Suprapubic skin (tissue), 4 donors: ENCODE measurements around the gene TPCN1. TPM values are rescaled to one million over a fixed set of nuclear protein-coding genes. Genes with fewer than 3 reads are reported as not detected.

Experiments used
- DNase-seq, 2 donors: peaks; one replicate each; pipeline ENCODE4 v3.0.0-alpha.2; 2019; ENCODE audit warnings: low spot score in 2 of 2
- H3K27ac ChIP-seq: fragments of 200-600 bp; sonication (generic); one replicate; pipeline ENCODE4 v1.5.1; 2019
- H3K27me3 ChIP-seq: fragments of 200-600 bp; sonication (generic); one replicate; pipeline ENCODE4 v1.5.1; 2019
- H3K36me3 ChIP-seq: fragments of 200-600 bp; sonication (generic); one replicate; pipeline ENCODE4 v1.5.1; 2019
- H3K4me1 ChIP-seq: fragments of 200-600 bp; sonication (generic); one replicate; pipeline ENCODE4 v1.5.1; 2019
- H3K4me3 ChIP-seq: fragments of 200-600 bp; sonication (generic); one replicate; pipeline ENCODE4 v1.5.1; 2019; ENCODE audit warnings: mild to moderate bottlenecking
- H3K9me3 ChIP-seq: fragments of 200-600 bp; sonication (generic); one replicate; pipeline ENCODE4 v1.5.1; 2019
- EP300 ChIP-seq: sonication (generic); formaldehyde crosslinking; IDR thresholded peaks from one replicate; pipeline ENCODE4 v1.6.1; 2017; ENCODE audit warnings: antibody characterized with exemption
- POLR2A ChIP-seq, 2 donors: fragments of 450-650 bp; IDR thresholded peaks; one replicate each; pipeline ENCODE4 v1.6.1; 2017; ENCODE audit warnings: antibody characterized with exemption in 2 of 2, mild to moderate bottlenecking in 2 of 2, moderate library complexity in 2 of 2
- POLR2AphosphoS5 ChIP-seq, 3 donors: sonication (generic); formaldehyde crosslinking; IDR thresholded peaks; one replicate each; pipeline ENCODE4 v1.6.1; 2017; ENCODE audit warnings: antibody characterized with exemption in 3 of 3
- WGBS: methylation state at CpG from one replicate; pipeline ENCODE4 v1.1.5; 2018; 5-methylcytosine and 5-hydroxymethylcytosine counted together
- total RNA-seq, 4 donors: library from RNA; depleted of rRNA; stranded (reverse); fragments of >200 nt; gene quantifications; one replicate each; pipeline ENCODE4 v1.1.0, GENCODE V29; 2016
- TF ChIP-seq, protein P1 (sequence below), 2 donors: fragments of 200-600 bp in 1 of 2; fragments of 450-650 bp in 1 of 2; sonication (generic) in 1 of 2; IDR thresholded peaks; one replicate each; pipeline ENCODE4 v1.5.1; 2016 to 2019; ENCODE audit warnings: antibody characterized with exemption in 2 of 2, mild to moderate bottlenecking in 1 of 2, moderate library complexity in 1 of 2

Gene TPCN1
- total RNA-seq, 4 donors from 2014 or later = 15.5 to 74.1 (median 35.6) TPM

DNA sequence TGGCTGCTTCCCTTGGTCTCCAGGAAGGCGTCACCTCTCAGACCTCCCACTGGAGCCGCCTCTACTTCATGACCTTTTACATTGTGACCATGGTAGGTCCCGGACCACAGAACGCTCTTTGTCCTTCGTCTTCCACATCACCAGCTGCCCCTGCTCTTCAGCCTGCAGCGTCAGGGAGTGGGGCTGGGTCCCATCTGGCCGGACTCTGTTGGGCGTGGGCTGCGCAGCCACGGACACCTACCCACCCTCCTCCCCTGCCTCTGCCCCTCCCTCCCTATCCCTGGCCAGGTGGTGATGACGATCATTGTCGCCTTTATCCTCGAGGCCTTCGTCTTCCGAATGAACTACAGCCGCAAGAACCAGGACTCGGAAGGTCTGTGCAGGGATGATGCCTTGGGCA lies 70.3 kb downstream of the TPCN1 start:
- TF ChIP-seq, protein P1, sequence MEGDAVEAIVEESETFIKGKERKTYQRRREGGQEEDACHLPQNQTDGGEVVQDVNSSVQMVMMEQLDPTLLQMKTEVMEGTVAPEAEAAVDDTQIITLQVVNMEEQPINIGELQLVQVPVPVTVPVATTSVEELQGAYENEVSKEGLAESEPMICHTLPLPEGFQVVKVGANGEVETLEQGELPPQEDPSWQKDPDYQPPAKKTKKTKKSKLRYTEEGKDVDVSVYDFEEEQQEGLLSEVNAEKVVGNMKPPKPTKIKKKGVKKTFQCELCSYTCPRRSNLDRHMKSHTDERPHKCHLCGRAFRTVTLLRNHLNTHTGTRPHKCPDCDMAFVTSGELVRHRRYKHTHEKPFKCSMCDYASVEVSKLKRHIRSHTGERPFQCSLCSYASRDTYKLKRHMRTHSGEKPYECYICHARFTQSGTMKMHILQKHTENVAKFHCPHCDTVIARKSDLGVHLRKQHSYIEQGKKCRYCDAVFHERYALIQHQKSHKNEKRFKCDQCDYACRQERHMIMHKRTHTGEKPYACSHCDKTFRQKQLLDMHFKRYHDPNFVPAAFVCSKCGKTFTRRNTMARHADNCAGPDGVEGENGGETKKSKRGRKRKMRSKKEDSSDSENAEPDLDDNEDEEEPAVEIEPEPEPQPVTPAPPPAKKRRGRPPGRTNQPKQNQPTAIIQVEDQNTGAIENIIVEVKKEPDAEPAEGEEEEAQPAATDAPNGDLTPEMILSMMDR (IDR thresholded peaks at IDR 0.05) = no peak
- TF ChIP-seq POLR2A (IDR thresholded peaks at IDR 0.05) (no peak), EP300 (no peak), POLR2AphosphoS5 (IDR thresholded peaks at IDR 0.05) (no peak)
- Histone ChIP-seq H3K27ac (no peak overlapping the region), H3K27me3 (no peaks in the 10 kb centered on the region), H3K36me3 (peaks cover 97% of the 10 kb centered on the region), H3K9me3 (no peaks in the 10 kb centered on the region), H3K4me3 (no peak overlapping the region), H3K4me1 (no peaks in the 10 kb centered on the region)
- DNase-seq = no peak
- 92% methylated on average over 17 of the region's 17 CpGs for WGBS

GRCh38 chr12:113292091-113292490 lies 70.8 kb downstream of the TPCN1 start:
- Histone ChIP-seq H3K27ac (no peak overlapping the region), H3K9me3 (no peaks in the 10 kb centered on the region), H3K4me1 (no peaks in the 10 kb centered on the region), H3K27me3 (no peaks in the 10 kb centered on the region), H3K36me3 (peaks cover 97% of the 10 kb centered on the region), H3K4me3 (no peak overlapping the region)
- no peak for DNase-seq
- 65% methylated on average over 6 of the region's 6 CpGs for WGBS
- TF ChIP-seq EP300 = no peak
- TF ChIP-seq POLR2A (IDR thresholded peaks at IDR 0.05) = no peak
- TF ChIP-seq POLR2AphosphoS5 (IDR thresholded peaks at IDR 0.05) = no peak
- TF ChIP-seq, protein P1 (IDR thresholded peaks at IDR 0.05) = no peak

DNA sequence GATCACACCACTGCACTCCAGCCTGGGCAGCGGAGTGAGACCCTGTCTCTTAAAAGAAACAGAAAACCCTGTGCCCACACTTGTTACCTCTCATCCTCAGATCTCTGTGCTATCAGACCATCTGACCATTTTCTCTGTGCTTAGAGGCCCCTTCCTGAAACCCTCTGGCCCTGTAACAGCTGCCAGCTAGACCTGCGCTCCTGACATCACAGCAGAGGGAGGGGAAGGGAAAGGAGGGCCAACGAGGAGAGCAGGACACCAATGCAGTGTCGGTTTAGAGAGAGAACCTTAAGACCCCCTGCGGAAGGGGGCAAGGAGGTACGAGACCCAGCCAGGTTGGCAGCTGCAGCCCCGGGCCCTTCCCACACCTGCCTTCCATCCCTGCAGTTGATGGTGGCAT lies 71.3 kb downstream of the TPCN1 start:
- Histone ChIP-seq H3K4me3 (no peak overlapping the region), H3K27ac (no peak overlapping the region), H3K27me3 (no peaks in the 10 kb centered on the region), H3K36me3 (peaks cover 97% of the 10 kb centered on the region), H3K4me1 (peaks cover under 1% of the 10 kb centered on the region), H3K9me3 (no peaks in the 10 kb centered on the region)
- TF ChIP-seq, protein P1 (IDR thresholded peaks at IDR 0.05) = no peak
- TF ChIP-seq POLR2AphosphoS5 (IDR thresholded peaks at IDR 0.05) (no peak), EP300 (no peak), POLR2A (IDR thresholded peaks at IDR 0.05) (no peak)
- DNase-seq = no peak
- 93% methylated on average over 7 of the region's 7 CpGs for WGBS

DNA sequence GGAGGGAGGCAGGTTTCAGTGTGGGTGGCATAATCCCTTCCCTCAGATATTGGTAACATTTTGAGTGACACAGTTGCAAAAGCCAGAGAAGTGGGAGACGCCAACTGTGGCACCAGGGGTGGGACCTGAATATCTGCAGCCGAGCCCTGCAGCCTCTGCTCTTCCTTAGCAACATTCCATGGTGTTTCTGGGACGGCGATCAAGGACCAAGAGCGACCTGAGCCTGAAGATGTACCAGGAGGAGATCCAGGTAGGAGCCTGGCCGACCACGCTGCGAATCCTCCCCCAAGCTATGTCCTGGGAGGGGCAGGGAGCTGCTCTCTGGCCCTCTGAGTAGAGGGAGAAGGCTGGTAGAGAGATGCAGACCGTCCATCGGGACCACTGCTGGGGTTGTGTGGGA lies 71.8 kb downstream of the TPCN1 start:
- peaks cover 92% of the 10 kb centered on the region for H3K36me3 ChIP-seq
- H3K9me3 ChIP-seq = no peaks in the 10 kb centered on the region
- no peak for DNase-seq
- no peaks in the 10 kb centered on the region for H3K27me3 ChIP-seq
- WGBS = 92% methylated on average over 9 of the region's 10 CpGs
- no peak overlapping the region for H3K27ac ChIP-seq
- TF ChIP-seq, protein P1 (IDR thresholded peaks at IDR 0.05) = no peak
- TF ChIP-seq POLR2A (IDR thresholded peaks at IDR 0.05) (no peak), POLR2AphosphoS5 (IDR thresholded peaks at IDR 0.05) (no peak), EP300 (no peak)
- H3K4me1 ChIP-seq = peaks cover 6% of the 10 kb centered on the region
- H3K4me3 ChIP-seq = no peak overlapping the region

- H3K36me3 ChIP-seq = peaks cover 64% of the 10 kb centered on the region
- TF ChIP-seq POLR2A (IDR thresholded peaks at IDR 0.05) = no peak
- no peak for TF ChIP-seq EP300
- TF ChIP-seq, protein P1 (IDR thresholded peaks at IDR 0.05) = no peak
- no peak for TF ChIP-seq POLR2AphosphoS5 (IDR thresholded peaks at IDR 0.05)
Observed at GRCh38 chr12:113295886-113296556, 74.8 kb downstream of the TPCN1 start.

More at GRCh38 chr12:113295886-113296556, 74.8 kb downstream of the TPCN1 start:
- H3K9me3 ChIP-seq = no peaks in the 10 kb centered on the region
- H3K4me1 ChIP-seq = peaks cover 27% of the 10 kb centered on the region
- no peaks in the 10 kb centered on the region for H3K27me3 ChIP-seq
- WGBS = 84% methylated on average over 23 of the region's 24 CpGs
- no peak overlapping the region for H3K27ac ChIP-seq
- no peak for DNase-seq
- no peak overlapping the region for H3K4me3 ChIP-seq
